A549 treated with RU486 at 1 μM for 4 hours (cell line): ENCODE results near the gene TM4SF18. TPM values are rescaled to one million over a fixed set of nuclear protein-coding genes. Genes with fewer than 3 reads are reported as not detected.

Experiments
- total RNA-seq: library from RNA; stranded (reverse); fragments of 200-300 nt; extraction: Qiagen RNA extraction; gene quantifications from 5 replicates; pipeline ENCODE4 v1.2.3, GENCODE V29; 2022; ENCODE audit warnings: low read depth

Gene TM4SF18
- total RNA-seq, result 27.6 to 49.8 TPM (median 45.8 TPM) in 5 replicates

GRCh38 chr3:149333176-149333859 lies at the start of gene TM4SF18:
Gene TM4SF18, minus strand, starts transcription at chr3:149333636. Its CDS starts 254 bp downstream, at chr3:149333382.

GRCh38 chr3:149377408-149378364 lies 44.2 kb upstream of the TM4SF18 start, which contains the start of gene TM4SF1:
Gene TM4SF1, minus strand, starts transcription at chr3:149377649. Its CDS starts 102 bp downstream, at chr3:149377547.

Other genes with a start within 250 kb of the TM4SF18 start
- 7.0 to 21.3 TPM (median 18.0 TPM) in 5 replicates for gene HLTF, start 247.1 kb downstream of the TM4SF18 start, total RNA-seq
- 27.1 to 38.8 TPM (median 35.9 TPM) in 5 replicates for gene HPS3, start 204.0 kb downstream of the TM4SF18 start, total RNA-seq
- 4.1 to 7.8 TPM (median 5.3 TPM) in 5 replicates for gene CP, start 111.8 kb downstream of the TM4SF18 start, total RNA-seq
- 1,132 to 2,057 TPM (median 1,686 TPM) in 5 replicates for gene TM4SF1, start 44.0 kb upstream of the TM4SF18 start, total RNA-seq
- gene TM4SF4, start 141.1 kb upstream of the TM4SF18 start, total RNA-seq, result 26.5 to 43.5 TPM (median 39.8 TPM) in 5 replicates